ENCODE measurements around the gene ABHD17C.

Gene ABHD17C

DNA sequence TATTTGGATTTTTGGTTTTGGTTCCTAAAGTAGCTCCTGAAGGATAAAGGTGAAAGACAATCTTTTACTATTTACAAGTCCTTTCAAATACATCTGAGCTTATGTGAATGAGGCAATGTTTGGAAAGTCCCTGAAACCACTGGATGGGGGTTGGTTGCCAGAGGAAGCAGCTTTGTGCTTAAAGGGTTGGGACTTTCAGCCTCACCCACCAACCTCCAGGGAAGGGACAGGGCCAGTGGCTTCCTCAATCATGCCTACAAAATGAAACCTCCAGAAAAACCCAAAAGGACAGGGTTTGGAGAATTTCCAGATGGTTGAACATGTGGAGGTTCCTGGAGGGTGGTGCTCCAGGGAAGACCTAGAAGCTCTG is 20.9 kb upstream of the ABHD17C start:
- no peaks in the 10 kb centered on the region for H4K20me1 ChIP-seq (ENCODE audit: low read depth, low read length)
- H3K9ac ChIP-seq (ENCODE audit: low read length) = no peak overlapping the region
- H3K4me2 ChIP-seq (ENCODE audit: low read depth, low read length, poor library complexity, severe bottlenecking) = no peak overlapping the region
- no peak overlapping the region for H3K4me3 ChIP-seq (ENCODE audit: insufficient read depth, low read length, poor library complexity, severe bottlenecking)
- no peak for TF ChIP-seq EZH2phosphoT487 (conservative IDR thresholded peaks at IDR 0.05; ENCODE audit: low read length)
- no peak for TF ChIP-seq CTCF (IDR thresholded peaks at IDR 0.05; ENCODE audit: insufficient read depth, low read length, poor library complexity, severe bottlenecking)
- H2AFZ ChIP-seq (ENCODE audit: low read depth, low read length, severe bottlenecking) = no peak overlapping the region
- H3K27me3 ChIP-seq (ENCODE audit: low read length) = no peaks in the 10 kb centered on the region
- H3K9me2 ChIP-seq (replicated peaks; ENCODE audit: insufficient read depth, low read length) = no peaks in the 10 kb centered on the region
- H3K9me3 ChIP-seq (ENCODE audit: insufficient read depth, low read length) = no peaks in the 10 kb centered on the region
- no peaks in the 10 kb centered on the region for H3K36me3 ChIP-seq (ENCODE audit: low read length)
- H3K27ac ChIP-seq (ENCODE audit: low read depth, low read length) = no peak overlapping the region
- H3F3A ChIP-seq (ENCODE audit: insufficient read depth) = no peaks in the 10 kb centered on the region
- no peaks in the 10 kb centered on the region for H3K79me2 ChIP-seq (ENCODE audit: insufficient read depth, low read length)

DNA sequence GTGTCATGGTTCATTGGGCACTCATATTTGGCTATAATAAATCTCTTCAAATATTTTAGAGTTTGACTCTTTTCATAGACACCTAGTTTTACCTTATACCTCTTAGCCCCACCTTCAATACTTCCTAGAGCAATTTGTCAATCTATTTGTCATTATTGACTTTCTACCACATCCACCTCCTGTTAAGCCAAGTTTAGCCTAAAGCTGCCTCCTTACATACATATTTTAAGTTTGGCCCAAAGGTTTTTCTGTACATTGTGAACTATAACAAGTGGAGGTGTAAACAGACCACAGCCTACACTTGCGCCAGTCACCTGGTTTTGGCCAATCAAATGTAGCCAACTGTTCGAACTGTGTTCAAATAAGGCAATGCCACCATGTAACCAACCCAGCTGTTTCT is 18.1 kb upstream of the ABHD17C start:
- no peaks in the 10 kb centered on the region for H3F3A ChIP-seq (ENCODE audit: insufficient read depth)
- no peak overlapping the region for H3K27ac ChIP-seq (ENCODE audit: low read depth, low read length)
- no peak overlapping the region for H3K4me2 ChIP-seq (ENCODE audit: low read depth, low read length, poor library complexity, severe bottlenecking)

GRCh38 chr15:80679167-80679803 is 15.8 kb upstream of the ABHD17C start:
- no peaks in the 10 kb centered on the region for H3F3A ChIP-seq (ENCODE audit: insufficient read depth)
- no peak overlapping the region for H3K9ac ChIP-seq (ENCODE audit: low read length)
- H3K4me2 ChIP-seq (ENCODE audit: low read depth, low read length, poor library complexity, severe bottlenecking) = no peak overlapping the region
- H3K9me2 ChIP-seq (replicated peaks; ENCODE audit: insufficient read depth, low read length) = no peaks in the 10 kb centered on the region
- H3K9me3 ChIP-seq (ENCODE audit: insufficient read depth, low read length) = no peaks in the 10 kb centered on the region; the same call in 1 of the 2 replicates
- H3K36me3 ChIP-seq (ENCODE audit: low read length) = no peaks in the 10 kb centered on the region
- no peaks in the 10 kb centered on the region for H3K79me2 ChIP-seq (ENCODE audit: insufficient read depth, low read length)
- no peaks in the 10 kb centered on the region for H4K20me1 ChIP-seq (ENCODE audit: low read depth, low read length)
- no peak overlapping the region for H3K4me3 ChIP-seq (ENCODE audit: insufficient read depth, low read length, poor library complexity, severe bottlenecking)
- H3K27ac ChIP-seq (ENCODE audit: low read depth, low read length) = no peak overlapping the region
- TF ChIP-seq CTCF (IDR thresholded peaks at IDR 0.05; ENCODE audit: insufficient read depth, low read length, poor library complexity, severe bottlenecking) = no peak
- TF ChIP-seq EZH2phosphoT487 (conservative IDR thresholded peaks at IDR 0.05; ENCODE audit: low read length) = no peak
- no peaks in the 10 kb centered on the region for H3K27me3 ChIP-seq (ENCODE audit: low read length)
- no peak overlapping the region for H2AFZ ChIP-seq (ENCODE audit: low read depth, low read length, severe bottlenecking)

More for the DNA sequence above, 18.1 kb upstream of the ABHD17C start:
- no peak overlapping the region for H3K9ac ChIP-seq (ENCODE audit: low read length)
- no peak overlapping the region for H3K4me3 ChIP-seq (ENCODE audit: insufficient read depth, low read length, poor library complexity, severe bottlenecking)
- no peaks in the 10 kb centered on the region for H3K9me2 ChIP-seq (replicated peaks; ENCODE audit: insufficient read depth, low read length)
- no peaks in the 10 kb centered on the region for H4K20me1 ChIP-seq (ENCODE audit: low read depth, low read length)
- H3K27me3 ChIP-seq (ENCODE audit: low read length) = no peaks in the 10 kb centered on the region
- TF ChIP-seq EZH2phosphoT487 (conservative IDR thresholded peaks at IDR 0.05; ENCODE audit: low read length) (no peak), CTCF (IDR thresholded peaks at IDR 0.05; ENCODE audit: insufficient read depth, low read length, poor library complexity, severe bottlenecking) (no peak)
- no peak overlapping the region for H2AFZ ChIP-seq (ENCODE audit: low read depth, low read length, severe bottlenecking)
- H3K36me3 ChIP-seq (ENCODE audit: low read length) = no peaks in the 10 kb centered on the region
- H3K79me2 ChIP-seq (ENCODE audit: insufficient read depth, low read length) = no peaks in the 10 kb centered on the region
- H3K9me3 ChIP-seq (ENCODE audit: insufficient read depth, low read length) = no peaks in the 10 kb centered on the region

Measured in SU-DHL-6 (cell line).